ENCODE measurements around the gene MCOLN2. TPM values are rescaled to one million over a fixed set of nuclear protein-coding genes. Genes with fewer than 3 reads are reported as not detected.

The MCOLN2 gene
- total RNA-seq, 1 donor from 2014 or later, result 1.0 TPM

DNA sequence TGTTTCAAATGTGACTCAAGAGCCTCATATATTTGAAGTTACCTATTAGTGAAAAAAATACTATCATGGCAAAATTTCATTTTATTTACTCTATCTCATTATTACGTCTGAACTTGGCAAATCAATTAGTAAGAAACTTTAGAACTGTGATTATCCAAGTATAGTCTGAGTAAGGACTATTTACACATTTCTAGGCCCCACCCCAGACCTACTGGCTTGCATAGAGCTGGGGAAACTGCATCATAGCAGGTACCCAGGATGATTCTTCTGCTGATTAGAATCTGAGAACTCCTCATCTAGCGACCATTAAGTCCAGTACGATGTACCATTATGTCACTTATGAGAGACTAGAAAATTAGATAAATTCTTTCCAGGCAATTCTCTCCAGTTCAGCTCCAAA is 31.2 kb upstream of the MCOLN2 start:
- Mint-ChIP-seq H3K4me3 (no peak overlapping the region), H3K27ac (ENCODE audit: unreplicated experiment) (no peak overlapping the region), H3K36me3 (ENCODE audit: low read depth) (no peaks in the 10 kb centered on the region), H3K4me1 (no peaks in the 10 kb centered on the region), H3K27me3 (ENCODE audit: low read depth) (no peaks in the 10 kb centered on the region), H3K9me3 (no peaks in the 10 kb centered on the region)
- no peak for TF ChIP-seq CTCF (conservative IDR thresholded peaks at IDR 0.05)
- no peak for DNase-seq (ENCODE audit: low read depth, low spot score)

DNA sequence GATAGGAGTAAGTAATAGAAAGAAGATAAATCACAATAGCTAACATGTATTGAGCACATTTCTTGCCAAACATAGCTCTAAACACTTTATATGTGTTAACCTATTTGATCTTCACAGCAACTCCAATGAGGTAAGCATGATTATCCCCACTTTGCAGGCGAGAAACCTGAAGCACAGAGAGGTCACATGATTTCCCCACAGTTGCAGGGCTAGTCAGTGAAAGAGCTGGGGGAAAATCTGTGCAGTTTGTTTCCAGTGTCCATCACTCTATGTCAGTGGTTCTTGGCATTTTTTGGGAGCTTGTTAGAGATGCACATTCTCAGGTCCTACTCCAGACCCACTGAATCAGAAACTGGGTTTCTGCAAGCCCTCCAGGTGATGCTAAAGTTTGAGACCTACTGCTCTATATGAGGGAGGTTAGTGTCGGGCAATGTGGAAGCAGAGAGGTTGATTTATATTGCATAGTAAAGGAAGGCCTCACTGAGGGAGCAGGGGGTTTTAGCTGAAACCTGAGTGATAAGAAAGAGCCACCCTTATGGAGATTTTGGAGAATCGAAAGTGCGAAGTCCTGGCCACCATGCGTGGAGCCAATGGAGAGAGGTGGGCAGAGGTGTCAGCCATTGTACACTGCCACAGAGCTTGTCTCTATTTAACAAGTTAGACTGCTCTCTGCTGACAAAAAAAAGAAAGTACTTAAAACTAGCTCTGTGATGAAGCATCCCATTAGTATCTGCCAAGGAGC is 30.5 kb upstream of the MCOLN2 start:
- no peaks in the 10 kb centered on the region for H3K27me3 Mint-ChIP-seq (ENCODE audit: low read depth)
- no peaks in the 10 kb centered on the region for H3K9me3 Mint-ChIP-seq
- no peaks in the 10 kb centered on the region for H3K36me3 Mint-ChIP-seq (ENCODE audit: low read depth)
- H3K4me3 Mint-ChIP-seq, result no peak overlapping the region
- no peak for DNase-seq (ENCODE audit: low read depth, low spot score)
- H3K4me1 Mint-ChIP-seq, result no peaks in the 10 kb centered on the region
- TF ChIP-seq CTCF (conservative IDR thresholded peaks at IDR 0.05), result no peak
- H3K27ac Mint-ChIP-seq (ENCODE audit: unreplicated experiment), result no peak overlapping the region

GRCh38 chr1:85025940-85026339 is 29.0 kb upstream of the MCOLN2 start:
- H3K9me3 Mint-ChIP-seq, result no peaks in the 10 kb centered on the region
- no peaks in the 10 kb centered on the region for H3K36me3 Mint-ChIP-seq (ENCODE audit: low read depth)
- TF ChIP-seq CTCF (conservative IDR thresholded peaks at IDR 0.05), result no peak
- no peak overlapping the region for H3K27ac Mint-ChIP-seq (ENCODE audit: unreplicated experiment)
- H3K27me3 Mint-ChIP-seq (ENCODE audit: low read depth), result no peaks in the 10 kb centered on the region
- no peak for DNase-seq (ENCODE audit: low read depth, low spot score)
- no peak overlapping the region for H3K4me3 Mint-ChIP-seq
- no peaks in the 10 kb centered on the region for H3K4me1 Mint-ChIP-seq

DNA sequence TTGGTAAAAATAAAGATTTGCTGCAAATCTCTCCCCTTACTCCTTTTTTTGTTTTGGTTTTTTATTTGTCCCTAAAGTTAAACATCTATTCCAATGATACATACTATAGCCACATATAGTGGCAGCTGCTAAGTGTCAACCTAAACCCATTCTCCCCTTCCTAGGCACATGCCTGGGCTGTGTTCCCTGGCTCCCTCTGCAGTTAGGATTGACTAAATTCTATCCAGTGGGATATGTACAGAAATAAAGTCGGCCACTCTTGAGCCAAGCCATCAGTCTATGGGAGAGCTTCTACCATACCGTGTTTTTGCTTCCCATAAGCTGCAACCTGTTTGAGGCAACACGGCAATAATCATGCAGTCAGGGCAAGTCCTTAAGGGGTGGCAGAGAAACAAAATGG is 27.8 kb upstream of the MCOLN2 start:
- no peak for TF ChIP-seq CTCF (conservative IDR thresholded peaks at IDR 0.05)
- H3K4me1 Mint-ChIP-seq, result peaks cover 4% of the 10 kb centered on the region
- no peaks in the 10 kb centered on the region for H3K9me3 Mint-ChIP-seq
- H3K27ac Mint-ChIP-seq (ENCODE audit: unreplicated experiment), result no peak overlapping the region
- no peak overlapping the region for H3K4me3 Mint-ChIP-seq
- H3K27me3 Mint-ChIP-seq (ENCODE audit: low read depth), result no peaks in the 10 kb centered on the region
- DNase-seq (ENCODE audit: low read depth, low spot score), result no peak
- H3K36me3 Mint-ChIP-seq (ENCODE audit: low read depth), result no peaks in the 10 kb centered on the region

DNA sequence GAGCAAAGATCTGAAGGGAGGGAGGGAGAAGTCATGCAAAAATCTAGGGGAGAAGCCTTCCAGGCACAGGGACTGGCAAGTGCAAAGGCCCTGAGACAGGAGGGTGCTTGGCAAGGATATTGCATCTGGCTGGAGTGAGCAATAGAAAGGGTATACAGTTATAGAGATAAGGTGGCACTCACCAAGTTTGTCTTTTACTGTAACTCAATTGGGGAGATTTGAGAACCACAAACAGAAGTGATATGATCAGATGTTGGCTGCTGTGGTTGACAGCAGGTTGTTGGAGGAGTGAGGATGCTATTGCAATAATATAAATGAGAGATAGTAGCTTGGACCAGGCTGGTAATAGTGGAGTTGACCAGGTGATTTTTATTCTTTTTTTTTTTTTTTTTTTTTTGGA is 25.8 kb upstream of the MCOLN2 start:
- H3K27ac Mint-ChIP-seq (ENCODE audit: unreplicated experiment), result no peak overlapping the region
- no peaks in the 10 kb centered on the region for H3K9me3 Mint-ChIP-seq
- H3K36me3 Mint-ChIP-seq (ENCODE audit: low read depth), result no peaks in the 10 kb centered on the region

More for the DNA sequence above, 25.8 kb upstream of the MCOLN2 start:
- Mint-ChIP-seq H3K4me1 (peaks cover 6% of the 10 kb centered on the region), H3K4me3 (no peak overlapping the region), H3K27me3 (ENCODE audit: low read depth) (no peaks in the 10 kb centered on the region)
- DNase-seq (ENCODE audit: low read depth, low spot score), result no peak
- no peak for TF ChIP-seq CTCF (conservative IDR thresholded peaks at IDR 0.05)

Data from neural crest cell (in vitro differentiated cells).